Islet of Langerhans (tissue), 1 donor: ENCODE measurements around the gene SLC35A3.
"Not testable (repeated sequence)": the region's sequence is repeated elsewhere in the genome, so short reads cannot be mapped to it uniquely, and the experiment has no call there.

Experiments
- FAIRE-seq: peaks from one replicate; lab custom pipeline; 2011; peaks lifted over from hg19 to GRCh38; lab: Jason Lieb, UNC

The SLC35A3 gene

DNA sequence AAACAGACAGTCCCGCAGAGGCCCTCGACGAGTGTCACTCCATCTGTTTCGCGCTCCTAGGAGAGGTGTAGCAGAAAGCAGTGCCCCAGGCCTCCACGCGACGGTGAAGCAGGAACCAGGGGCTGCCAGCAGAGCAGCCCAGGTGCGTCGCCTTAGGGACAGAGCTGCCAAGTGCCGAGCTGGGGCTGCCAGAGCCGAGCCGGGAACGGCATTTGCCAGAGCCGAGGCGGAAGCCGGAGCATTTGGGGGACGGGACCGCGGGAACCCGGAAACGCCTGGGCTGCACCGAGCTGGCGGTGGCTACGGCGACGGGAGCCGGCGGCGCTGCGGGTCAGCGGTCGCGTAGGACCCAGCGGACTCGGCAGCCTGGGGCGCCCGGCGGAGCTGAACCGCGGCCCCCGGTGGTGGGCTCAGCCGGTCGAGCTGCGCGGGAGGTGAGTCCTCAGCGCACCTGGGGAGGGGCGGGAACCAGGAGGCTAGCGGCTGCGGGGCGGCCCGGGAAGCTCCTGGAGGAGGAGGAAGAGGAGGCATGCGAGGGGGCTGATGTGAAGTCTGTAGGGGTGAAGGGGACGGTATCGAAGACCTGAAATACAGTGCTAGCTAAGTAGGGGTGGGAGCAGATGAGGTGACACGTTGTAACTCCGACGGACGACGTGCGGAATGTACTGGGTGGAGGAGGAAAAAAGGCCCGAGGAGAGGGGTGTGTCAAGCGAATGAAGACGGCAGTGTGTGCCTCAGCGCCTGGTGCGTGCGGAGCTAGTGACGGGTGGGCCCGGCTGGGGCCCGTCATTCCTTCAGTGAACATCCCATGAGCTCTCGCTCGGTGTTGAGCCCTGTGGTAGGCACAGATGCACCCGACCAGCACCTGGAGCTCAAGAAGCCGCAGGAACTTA, at the start of gene SLC35A3:
Gene SLC35A3, plus strand, starts transcription at position 268 of the 893 bp plus-strand sequence. CDS start 23,559 bp downstream, outside the sequence.
- FAIRE-seq, result no peak

DNA sequence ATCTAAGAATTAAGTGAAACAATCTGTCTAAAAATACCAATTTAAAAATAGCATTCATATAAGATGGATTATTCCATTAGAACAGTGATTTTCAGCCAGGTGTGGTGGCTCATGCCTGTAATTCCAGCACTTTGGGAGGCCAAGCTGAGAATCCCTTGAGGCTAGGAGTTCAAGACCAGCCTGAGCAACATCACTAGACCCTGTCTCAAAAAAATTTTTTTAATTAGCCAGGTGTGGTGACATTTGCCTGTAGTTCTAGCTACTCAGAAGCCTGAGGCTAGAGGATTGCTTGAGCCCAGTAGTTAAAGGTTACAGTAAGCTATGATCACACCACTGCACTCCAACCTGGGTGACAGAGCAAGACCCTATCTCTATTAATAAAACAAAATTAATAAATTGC, 35.0 kb upstream of the SLC35A3 start:
- FAIRE-seq, result no peak

DNA sequence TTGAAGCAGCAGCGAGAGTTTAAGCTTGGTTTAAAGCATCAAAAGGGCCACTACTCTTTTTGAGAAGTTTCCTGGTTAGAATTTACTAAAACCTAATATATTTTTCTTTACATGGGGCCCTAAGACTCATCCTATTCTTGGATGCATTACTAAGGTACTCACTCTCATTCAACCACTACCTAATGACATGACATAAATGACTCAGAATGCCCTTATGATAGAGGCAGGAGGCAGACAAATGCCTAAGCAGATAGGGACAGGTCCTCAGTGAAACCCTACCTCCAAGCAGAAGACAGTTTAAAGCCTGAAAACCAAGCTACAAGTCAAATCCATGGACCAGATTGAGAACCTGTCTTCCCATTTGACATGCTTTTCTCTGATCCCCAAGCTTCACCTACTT, 34.3 kb upstream of the SLC35A3 start:
- no peak for FAIRE-seq

DNA sequence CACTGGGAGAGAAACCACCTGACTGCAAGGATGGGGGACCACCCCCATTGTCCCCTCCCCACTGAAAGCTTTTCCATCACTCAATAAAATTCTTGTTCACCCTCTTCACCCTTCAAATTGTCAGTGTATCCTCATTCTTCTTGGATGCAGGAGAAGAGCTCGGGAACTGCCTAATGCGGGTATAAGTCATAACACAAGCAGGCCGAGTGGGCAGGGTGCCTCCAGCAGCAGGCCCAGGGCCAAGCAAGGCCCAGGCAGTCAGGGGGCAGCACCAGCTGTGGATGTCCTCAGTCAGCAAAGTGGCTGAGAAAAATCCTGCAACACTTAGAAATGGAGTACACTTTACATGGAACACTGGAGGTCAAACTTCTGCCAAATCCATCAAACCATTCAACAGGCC, 33.7 kb upstream of the SLC35A3 start:
- no peak for FAIRE-seq

DNA sequence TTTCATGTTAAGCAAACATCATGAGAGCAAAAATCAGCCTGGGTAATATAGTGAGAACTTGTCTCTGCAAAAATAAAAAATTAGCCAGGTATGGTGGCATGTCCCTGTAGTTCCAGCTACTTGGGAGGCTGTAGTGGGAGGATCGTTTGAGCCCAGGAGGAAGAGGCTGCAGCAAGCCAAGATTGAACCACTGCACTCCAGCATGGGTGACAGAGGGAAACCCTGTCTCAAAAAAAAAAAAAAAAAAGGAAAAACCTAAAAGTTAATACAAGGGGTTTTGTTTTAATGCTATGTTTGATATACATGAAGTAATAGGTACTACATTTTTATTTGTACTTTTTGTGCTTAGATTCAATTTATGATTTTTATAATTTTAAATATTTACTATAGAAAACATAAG, 27.1 kb upstream of the SLC35A3 start:
- no peak for FAIRE-seq

DNA sequence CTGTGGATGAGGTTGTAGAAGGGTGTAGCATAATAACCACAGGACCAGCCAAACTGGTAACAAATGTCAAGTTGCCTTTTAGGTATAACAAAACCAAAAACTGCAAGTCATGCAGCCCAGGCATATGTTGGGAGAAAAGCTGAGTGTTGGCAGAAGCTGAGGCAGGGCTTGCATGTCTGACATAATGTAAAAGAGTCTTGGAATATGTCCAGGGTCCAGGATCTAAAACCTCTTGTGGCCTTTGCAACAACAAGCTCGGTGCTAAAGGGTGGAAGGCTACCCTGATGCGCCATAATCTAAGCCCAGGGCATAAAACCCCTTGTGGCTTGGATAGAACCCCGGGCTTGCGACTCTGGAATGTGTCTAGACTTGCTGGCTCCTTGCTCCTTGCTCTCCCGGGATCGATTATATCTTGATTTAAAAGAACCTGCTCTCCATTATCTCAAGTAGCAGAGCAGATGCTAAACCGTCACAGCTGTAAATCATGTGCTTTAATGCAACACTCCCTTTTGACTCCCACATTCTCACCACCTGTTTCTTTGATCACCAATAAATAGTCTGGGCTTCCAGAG, 26.5 kb upstream of the SLC35A3 start:
- FAIRE-seq, result no peak

DNA sequence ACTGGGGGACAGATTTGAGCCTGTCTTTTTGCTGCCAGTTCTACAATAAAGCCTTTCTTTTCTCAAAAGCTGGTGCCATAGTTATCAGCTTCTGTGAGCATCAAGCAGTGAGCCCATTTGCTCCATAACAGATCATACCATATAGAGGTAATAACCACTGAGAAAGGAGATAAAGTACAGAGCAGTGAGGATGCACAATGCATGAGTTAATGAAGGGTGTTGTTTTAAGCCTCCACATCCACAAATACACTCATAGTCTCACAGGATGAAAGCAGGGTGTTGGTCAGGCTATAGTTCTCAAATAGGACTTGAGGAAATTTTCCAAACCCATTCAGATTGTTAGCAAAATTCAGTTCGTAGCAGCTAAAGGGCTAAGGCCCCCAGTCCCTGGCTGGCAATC, 25.6 kb upstream of the SLC35A3 start:
- no peak for FAIRE-seq

DNA sequence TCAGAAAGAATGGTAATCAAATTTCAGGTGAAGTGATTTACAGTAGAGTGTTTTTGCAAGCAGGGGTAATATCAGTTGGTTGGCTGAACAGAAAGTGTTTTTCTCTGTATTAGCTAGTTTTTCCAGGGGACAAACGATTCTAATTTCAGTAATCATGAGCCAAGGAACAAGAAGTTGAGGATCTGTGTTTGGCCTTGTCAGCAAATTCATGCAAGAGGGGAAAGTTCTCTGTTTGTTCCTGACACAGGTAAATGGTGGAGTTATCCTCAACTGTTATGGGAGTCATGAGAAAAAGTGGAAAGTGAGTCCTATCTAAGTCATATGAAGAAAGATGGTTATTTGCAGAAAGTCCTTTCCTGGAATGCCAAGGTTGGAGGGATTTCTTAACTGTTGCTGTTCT, 24.6 kb upstream of the SLC35A3 start:
- FAIRE-seq, result no peak

DNA sequence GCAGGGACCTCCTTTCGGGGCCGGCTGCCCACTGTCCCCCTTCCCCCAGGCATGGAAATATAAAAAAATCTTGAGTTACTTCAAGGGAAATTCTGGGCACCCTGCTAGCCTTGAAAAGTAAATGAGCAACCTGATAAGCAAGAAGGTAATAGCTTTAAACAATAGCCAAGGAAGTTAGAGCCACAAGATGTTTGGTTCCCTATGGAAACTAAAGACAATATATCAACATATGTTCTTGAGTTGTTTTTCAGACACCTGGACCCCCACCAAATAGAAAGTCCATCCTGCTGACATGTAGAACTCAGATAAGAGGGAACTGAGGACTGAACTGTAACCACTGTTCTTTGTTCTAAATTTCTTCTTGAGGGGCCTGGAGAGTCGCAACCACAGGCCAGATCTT, 19.3 kb upstream of the SLC35A3 start:
- no peak for FAIRE-seq

DNA sequence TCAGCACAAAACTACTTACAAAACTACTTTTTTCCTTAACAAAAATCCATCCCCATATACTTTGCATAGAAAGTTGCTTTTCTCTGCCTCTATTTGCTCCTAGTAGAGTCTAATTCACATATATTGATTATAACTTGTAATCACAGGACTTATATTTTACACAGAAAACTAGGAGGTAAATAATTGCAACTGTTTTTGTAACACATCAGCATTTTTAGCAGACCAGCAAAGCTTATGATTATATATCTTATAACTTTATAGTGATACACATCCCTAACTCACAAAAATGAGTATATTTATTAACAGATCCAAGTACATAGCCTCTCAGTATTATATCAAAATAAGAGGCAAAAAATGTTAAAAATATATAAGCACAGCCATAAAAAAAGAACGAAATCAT, 17.3 kb upstream of the SLC35A3 start:
- FAIRE-seq, result no peak

DNA sequence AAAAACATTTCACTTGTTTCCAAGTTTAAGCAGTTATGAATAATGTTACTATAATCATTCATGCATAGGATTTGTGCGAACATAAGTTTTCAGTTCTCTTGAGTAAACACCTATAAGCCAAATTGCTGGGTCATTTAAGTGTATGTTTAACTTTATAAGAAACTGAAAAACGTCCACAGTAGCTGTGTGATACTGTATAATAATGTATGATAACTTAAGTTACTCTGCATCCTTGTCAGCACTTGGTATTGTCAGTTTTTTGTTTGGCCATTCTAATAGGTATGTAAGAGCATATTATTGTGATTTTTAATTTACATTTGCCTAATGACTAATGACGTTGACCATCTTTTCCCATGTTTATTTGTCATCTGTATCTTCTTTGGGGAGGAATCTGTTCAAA, 14.4 kb upstream of the SLC35A3 start:
- no peak for FAIRE-seq

DNA sequence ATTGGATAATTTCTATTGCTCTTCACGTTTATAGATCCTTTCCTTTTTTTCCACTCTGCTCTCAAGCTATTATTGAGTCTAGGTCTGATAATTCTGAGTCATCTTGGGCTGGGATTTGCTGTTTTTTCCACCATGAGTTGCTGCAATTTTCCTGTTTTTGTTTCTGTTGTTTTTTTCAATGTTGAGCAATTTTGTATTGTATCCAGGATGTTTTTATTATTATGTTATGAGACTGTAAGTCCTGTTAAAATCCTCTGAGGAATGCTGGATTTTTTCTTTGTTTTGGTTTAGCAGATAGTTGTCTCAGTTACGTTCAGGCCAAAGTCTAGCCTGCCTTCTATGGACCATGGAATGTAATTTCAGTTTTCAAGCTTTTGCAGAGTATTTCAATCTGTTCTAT, 13.0 kb upstream of the SLC35A3 start:
- FAIRE-seq, result no peak

DNA sequence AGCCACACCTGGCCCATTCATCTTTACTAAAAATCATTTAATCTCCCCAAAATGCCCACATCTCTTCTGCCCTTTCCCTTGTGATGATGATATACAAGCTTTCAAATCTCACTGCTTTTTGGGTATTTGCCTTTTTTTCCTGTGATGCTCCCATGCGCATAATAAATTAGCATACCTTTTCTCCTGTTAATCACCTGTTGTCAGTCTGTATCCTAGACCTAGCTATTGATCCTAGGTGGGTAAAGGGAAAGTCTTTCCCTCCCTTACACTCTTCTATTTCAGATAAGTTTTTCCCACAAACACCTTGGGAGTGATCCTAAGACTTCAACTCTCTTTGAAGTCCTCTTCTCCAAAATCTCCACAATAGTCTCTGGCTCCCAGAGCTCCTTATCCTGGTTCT, 12.0 kb upstream of the SLC35A3 start:
- FAIRE-seq, result no peak

DNA sequence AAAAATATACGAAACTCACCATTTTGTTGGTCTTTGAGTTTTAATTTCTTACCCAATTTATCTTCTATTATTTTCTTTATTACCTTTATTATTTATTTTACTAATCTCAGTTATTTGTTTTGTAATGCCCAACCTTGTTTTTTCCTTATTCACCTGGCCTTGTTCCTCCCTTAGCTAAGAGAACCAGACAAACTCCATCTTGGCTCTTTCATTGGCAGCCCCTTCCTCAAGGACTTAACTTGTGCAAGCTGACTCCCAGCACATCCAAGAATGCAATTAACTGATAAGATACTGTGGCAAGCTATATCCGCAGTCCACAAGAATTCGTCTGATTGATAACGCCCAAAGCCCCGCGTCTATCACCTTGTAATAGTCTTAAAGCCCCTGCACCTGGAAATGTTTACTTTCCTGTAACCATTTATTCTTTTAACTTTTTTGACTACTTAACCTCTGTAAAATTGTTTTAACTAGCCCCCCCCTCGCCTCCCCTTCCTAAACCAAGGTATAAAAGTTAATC, 10.5 kb upstream of the SLC35A3 start:
- not testable (repeated sequence) for FAIRE-seq

DNA sequence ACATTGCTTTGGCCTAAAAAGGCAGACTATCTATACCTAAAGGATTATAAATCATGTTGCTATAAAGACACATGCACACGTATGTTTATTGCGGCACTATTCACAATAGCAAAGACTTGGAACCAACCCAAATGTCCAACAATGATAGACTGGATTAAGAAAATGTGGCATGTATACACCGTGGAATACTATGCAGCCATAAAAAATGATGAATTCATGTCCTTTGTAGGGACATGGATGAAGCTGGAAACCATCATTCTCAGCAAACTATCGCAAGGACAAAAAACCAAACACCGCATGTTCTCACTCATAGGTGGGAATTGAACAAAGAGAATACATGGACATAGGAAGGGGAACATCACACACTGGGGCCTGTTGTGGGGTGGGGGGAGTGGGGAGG, 9.5 kb upstream of the SLC35A3 start:
- not testable (repeated sequence) for FAIRE-seq

DNA sequence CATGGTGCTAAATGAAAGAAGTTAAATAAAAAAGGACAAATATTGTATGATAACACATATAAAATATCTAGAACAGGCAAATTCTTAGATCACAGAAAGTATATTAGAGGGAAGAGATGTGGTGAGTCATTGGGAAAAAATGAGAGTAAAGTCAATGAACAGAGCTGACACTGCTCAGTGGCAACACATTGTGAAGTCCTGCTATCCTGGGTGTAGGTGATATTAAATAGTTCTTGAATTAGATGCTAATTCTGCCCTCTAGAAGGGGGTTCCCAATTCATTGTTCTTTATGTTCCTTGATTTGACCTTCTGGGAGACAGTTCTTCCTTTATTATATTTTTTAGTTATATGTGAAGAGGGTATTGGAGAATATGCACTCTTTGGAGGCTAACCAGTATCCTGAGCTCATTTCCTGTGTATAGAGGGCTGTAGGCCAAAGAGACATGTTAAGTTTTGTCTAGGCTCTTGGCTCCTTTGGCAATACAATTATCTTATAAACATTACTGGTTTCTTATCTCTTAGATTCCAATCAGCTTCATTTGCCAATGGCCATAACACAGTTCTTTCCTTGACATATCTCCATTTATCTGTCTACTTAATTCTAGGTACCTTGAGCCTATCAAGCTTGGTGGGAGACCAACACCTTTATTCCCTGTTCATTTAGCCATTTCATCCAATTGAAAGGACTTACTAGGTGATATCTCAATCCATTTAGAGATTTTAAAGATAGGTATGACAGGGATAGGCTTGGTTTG, 6.6 kb upstream of the SLC35A3 start:
- no peak for FAIRE-seq

DNA sequence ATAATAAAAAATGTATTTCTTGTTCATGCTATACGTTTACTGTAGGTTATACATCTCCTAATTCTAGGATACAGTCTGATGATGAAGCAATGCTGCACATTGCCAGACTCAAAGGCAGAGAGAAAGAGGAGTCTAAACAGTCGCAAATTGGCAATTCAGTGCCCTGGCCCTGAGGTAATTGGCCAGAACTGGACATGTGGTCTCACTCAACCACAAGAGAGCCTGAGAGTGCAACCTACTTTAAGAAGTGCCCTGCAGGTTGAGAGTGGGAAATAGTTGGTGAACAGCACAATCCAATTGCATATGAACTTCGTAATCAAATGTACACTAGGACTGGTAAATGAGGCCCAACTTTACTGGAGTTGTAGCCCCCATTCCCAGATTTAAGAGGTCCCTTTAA, 5.0 kb upstream of the SLC35A3 start:
- no peak for FAIRE-seq

DNA sequence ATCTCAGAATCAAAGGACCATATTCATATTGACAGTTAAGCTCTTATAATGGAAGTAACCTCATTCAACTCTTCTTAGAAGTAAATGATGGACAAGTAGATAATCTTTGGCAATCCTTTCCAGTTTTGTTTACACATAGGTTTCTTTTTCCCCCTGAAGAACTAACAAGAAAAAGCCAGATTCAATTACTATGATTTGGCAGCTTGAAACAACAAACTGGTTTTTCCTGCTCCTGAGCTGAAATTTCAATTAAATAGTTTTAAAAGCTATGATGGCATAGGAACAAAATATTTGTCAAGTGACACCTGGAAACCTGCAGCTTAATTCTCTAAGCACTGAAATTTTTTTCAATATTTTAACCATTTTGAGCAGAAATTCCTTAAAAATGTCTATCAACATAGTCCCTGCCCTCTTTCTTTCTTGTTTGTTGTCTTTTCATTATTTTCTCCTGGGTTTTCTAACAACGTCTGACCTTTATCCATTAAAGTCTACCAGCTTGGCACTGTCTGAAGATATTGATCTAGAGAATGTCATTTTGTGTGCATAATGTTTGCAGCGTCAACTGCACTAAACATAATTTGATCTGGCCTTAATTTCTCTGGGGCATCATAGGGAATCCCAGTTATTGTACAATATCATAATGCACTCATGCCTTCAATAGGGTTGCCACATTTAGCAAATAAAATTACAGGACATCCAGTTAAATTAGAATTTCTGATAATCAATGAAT, 4.0 kb upstream of the SLC35A3 start:
- no peak for FAIRE-seq

DNA sequence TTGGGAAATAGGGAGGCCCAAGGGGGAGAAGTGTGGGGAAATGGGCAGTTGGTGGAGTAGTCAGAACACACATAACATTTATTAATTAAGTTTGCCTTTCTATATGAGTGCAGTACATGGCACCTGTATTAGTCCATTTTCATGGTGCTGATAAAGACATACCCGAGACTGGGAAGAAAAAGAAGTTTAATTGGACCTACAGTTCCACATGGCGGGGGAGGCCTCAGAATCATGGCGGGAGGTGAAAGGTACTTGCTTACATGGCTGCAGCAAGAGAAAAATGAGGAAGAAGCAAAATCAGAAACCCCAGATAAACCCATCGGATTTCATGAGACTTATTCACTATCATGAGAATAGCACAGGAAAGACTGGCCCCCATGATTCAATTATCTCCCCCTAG, 1.6 kb upstream of the SLC35A3 start:
- no peak for FAIRE-seq

DNA sequence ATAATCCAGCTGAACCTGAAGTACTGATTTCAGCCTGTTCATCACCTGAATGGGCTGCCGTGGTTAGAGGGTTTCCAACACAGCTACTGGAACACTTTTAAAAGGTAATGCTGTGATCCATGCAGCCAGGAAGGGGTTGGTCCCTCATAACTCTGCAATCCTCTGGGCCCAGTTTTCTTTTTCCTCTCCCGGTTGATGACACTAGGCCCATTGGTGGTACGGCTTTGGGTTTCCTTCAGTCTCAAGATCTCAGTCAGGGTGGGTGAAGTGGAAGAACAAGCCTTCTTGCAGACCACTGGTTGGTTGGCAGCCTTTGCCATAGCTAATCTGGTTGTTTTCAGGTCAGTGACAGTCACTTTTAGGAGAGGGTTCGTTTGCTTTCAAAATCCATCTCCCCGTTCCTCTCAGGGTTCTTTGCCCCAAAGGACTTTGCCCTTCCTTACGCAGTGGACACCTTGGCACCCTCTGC, 502 bp upstream of the SLC35A3 start:
- no peak for FAIRE-seq

DNA sequence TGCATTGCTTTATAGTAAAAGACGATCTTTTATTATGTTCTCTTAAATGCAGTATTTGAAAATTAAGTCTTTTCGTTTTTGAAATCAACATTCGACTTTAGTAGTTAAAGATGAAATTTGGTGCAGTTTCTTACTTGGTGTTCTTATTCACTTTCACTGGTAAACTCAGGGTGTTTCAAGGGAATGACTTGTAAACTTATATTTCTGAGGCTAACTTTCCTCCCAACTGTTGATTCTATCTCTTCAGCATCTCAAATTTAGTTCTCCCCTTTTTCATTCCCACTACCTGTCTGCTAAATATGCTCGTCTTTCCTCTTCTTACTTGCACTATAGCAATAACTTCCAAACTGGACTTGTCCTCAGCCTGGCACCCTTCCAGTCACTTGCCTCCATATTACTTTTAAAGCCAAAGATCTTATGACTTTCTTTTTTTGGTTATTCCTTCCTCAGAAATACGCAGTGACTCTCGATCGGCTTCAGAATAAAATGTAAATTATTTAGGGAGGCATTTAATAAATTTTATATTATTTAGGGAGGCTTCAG, 988 bp downstream of the SLC35A3 start:
- FAIRE-seq, result no peak

DNA sequence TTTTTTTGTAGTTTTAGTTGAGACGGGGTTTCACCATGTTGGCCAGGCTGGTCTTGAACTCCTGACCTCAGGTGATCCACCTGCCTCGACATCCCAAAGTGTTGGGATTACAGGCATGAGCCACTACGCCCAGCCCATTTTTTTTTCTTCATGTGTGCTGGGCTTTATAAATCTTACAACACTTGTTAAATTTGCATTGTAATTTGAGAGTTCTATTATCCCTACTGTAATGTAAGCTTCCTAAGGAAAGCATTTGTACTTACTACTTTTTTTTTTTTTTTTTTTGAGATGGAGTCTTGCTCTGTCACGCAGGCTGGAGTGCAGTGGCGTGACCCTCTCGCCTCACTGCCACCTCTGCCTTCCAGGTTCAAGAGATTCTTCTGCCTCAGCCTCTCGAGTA, 2.3 kb downstream of the SLC35A3 start:
- not testable (repeated sequence) for FAIRE-seq
